ENCODE data around the gene CNIH1.
"Not testable (repeated sequence)": the region's sequence is repeated elsewhere in the genome, so short reads cannot be mapped to it uniquely, and the experiment has no call there.

CNIH1 gene

GRCh38 chr14:54425537-54426274 is 15.5 kb downstream of the CNIH1 start:
- Histone ChIP-seq H3K36me3 (ENCODE audit: control insufficient read depth in 1 of 2, insufficient read depth in 2 of 2, low read length in 2 of 2) (peaks cover 36 to 40% of the 10 kb centered on the region in 2 donors), H3K27me3 (ENCODE audit: low read depth, low read length) (no peaks in the 10 kb centered on the region), H3K4me1 (ENCODE audit: control insufficient read depth in 1 of 2, insufficient read depth in 2 of 2, low read length in 2 of 2) (peaks cover 0 to 3% of the 10 kb centered on the region in 2 donors), H3K9me3 (ENCODE audit: control insufficient read depth in 1 of 2, low read length in 2 of 2) (no peaks in the 10 kb centered on the region), H3K4me3 (ENCODE audit: low read depth in 1 of 2, low read length in 2 of 2) (no peak overlapping the region), H3K27ac (ENCODE audit: low read length) (no peak overlapping the region)

- no peak overlapping the region for H3K27ac ChIP-seq (ENCODE audit: low read length)
- no peaks in the 10 kb centered on the region for H3K9me3 ChIP-seq (ENCODE audit: control insufficient read depth in 1 of 2, low read length in 2 of 2)
- H3K4me1 ChIP-seq (ENCODE audit: control insufficient read depth in 1 of 2, insufficient read depth in 2 of 2, low read length in 2 of 2), result peaks cover 0 to 9% of the 10 kb centered on the region in 2 donors
- peaks cover 33 to 34% of the 10 kb centered on the region in 2 donors for H3K36me3 ChIP-seq (ENCODE audit: control insufficient read depth in 1 of 2, insufficient read depth in 2 of 2, low read length in 2 of 2)
- no peak overlapping the region for H3K4me3 ChIP-seq (ENCODE audit: low read depth in 1 of 2, low read length in 2 of 2)
- no peaks in the 10 kb centered on the region for H3K27me3 ChIP-seq (ENCODE audit: low read depth, low read length)
Measured at GRCh38 chr14:54425068-54425467, 16.1 kb downstream of the CNIH1 start.

- Histone ChIP-seq H3K27me3 (ENCODE audit: low read depth, low read length) (no peaks in the 10 kb centered on the region), H3K36me3 (ENCODE audit: control insufficient read depth in 1 of 2, insufficient read depth in 2 of 2, low read length in 2 of 2) (peaks cover 28 to 29% of the 10 kb centered on the region in 2 donors), H3K9me3 (ENCODE audit: control insufficient read depth in 1 of 2, low read length in 2 of 2) (no peaks in the 10 kb centered on the region), H3K4me1 (ENCODE audit: control insufficient read depth in 1 of 2, insufficient read depth in 2 of 2, low read length in 2 of 2) (peaks cover 0 to 9% of the 10 kb centered on the region in 2 donors), H3K27ac (ENCODE audit: low read length) (no peak overlapping the region), H3K4me3 (ENCODE audit: low read depth in 1 of 2, low read length in 2 of 2) (no peak overlapping the region)
Measured at GRCh38 chr14:54424479-54424901, 16.7 kb downstream of the CNIH1 start.

- peaks cover 24 to 28% of the 10 kb centered on the region in 2 donors for H3K36me3 ChIP-seq (ENCODE audit: control insufficient read depth in 1 of 2, insufficient read depth in 2 of 2, low read length in 2 of 2)
- H3K9me3 ChIP-seq (ENCODE audit: control insufficient read depth in 1 of 2, low read length in 2 of 2), result no peaks in the 10 kb centered on the region
- no peak overlapping the region for H3K27ac ChIP-seq (ENCODE audit: low read length)
- peaks cover 0 to 9% of the 10 kb centered on the region in 2 donors for H3K4me1 ChIP-seq (ENCODE audit: control insufficient read depth in 1 of 2, insufficient read depth in 2 of 2, low read length in 2 of 2)
- H3K27me3 ChIP-seq (ENCODE audit: low read depth, low read length), result no peaks in the 10 kb centered on the region
- no peak overlapping the region for H3K4me3 ChIP-seq (ENCODE audit: low read depth in 1 of 2, low read length in 2 of 2)
Measured at GRCh38 chr14:54423991-54424390, 17.2 kb downstream of the CNIH1 start.

- Histone ChIP-seq H3K27ac (ENCODE audit: low read length) (no peak overlapping the region), H3K36me3 (ENCODE audit: control insufficient read depth in 1 of 2, insufficient read depth in 2 of 2, low read length in 2 of 2) (peaks cover 6 to 8% of the 10 kb centered on the region in 2 donors), H3K9me3 (ENCODE audit: control insufficient read depth in 1 of 2, low read length in 2 of 2) (no peaks in the 10 kb centered on the region), H3K4me3 (ENCODE audit: low read depth in 1 of 2, low read length in 2 of 2) (no peak overlapping the region), H3K27me3 (ENCODE audit: low read depth, low read length) (no peaks in the 10 kb centered on the region), H3K4me1 (ENCODE audit: control insufficient read depth in 1 of 2, insufficient read depth in 2 of 2, low read length in 2 of 2) (peaks cover 0 to 9% of the 10 kb centered on the region in 2 donors)
Measured at GRCh38 chr14:54420478-54421142, 20.6 kb downstream of the CNIH1 start.

- no peaks in the 10 kb centered on the region for H3K27me3 ChIP-seq (ENCODE audit: low read depth, low read length)
Measured at GRCh38 chr14:54411371-54411770, 29.8 kb downstream of the CNIH1 start.

GRCh38 chr14:54410215-54410614 is 31.0 kb downstream of the CNIH1 start:
- Histone ChIP-seq H3K4me1 (ENCODE audit: control insufficient read depth in 1 of 2, insufficient read depth in 2 of 2, low read length in 2 of 2) (no peaks in the 10 kb centered on the region), H3K27ac (ENCODE audit: low read length) (no peak overlapping the region), H3K4me3 (ENCODE audit: low read depth in 1 of 2, low read length in 2 of 2) (no peak overlapping the region), H3K27me3 (ENCODE audit: low read depth, low read length) (no peaks in the 10 kb centered on the region), H3K36me3 (ENCODE audit: control insufficient read depth in 1 of 2, insufficient read depth in 2 of 2, low read length in 2 of 2) (no peaks in the 10 kb centered on the region), H3K9me3 (ENCODE audit: control insufficient read depth in 1 of 2, low read length in 2 of 2) (no peaks in the 10 kb centered on the region)

More at GRCh38 chr14:54411371-54411770, 29.8 kb downstream of the CNIH1 start:
- Histone ChIP-seq H3K4me1 (ENCODE audit: control insufficient read depth in 1 of 2, insufficient read depth in 2 of 2, low read length in 2 of 2) (no peaks in the 10 kb centered on the region), H3K36me3 (ENCODE audit: control insufficient read depth in 1 of 2, insufficient read depth in 2 of 2, low read length in 2 of 2) (no peaks in the 10 kb centered on the region), H3K4me3 (ENCODE audit: low read depth in 1 of 2, low read length in 2 of 2) (no peak overlapping the region), H3K9me3 (ENCODE audit: control insufficient read depth in 1 of 2, low read length in 2 of 2) (no peaks in the 10 kb centered on the region), H3K27ac (ENCODE audit: low read length) (no peak overlapping the region)

- H3K27me3 ChIP-seq (ENCODE audit: low read depth, low read length); H3K4me3 ChIP-seq (ENCODE audit: low read depth in 1 of 2, low read length in 2 of 2); H3K9me3 ChIP-seq (ENCODE audit: control insufficient read depth in 1 of 2, low read length in 2 of 2); H3K36me3 ChIP-seq (ENCODE audit: control insufficient read depth in 1 of 2, insufficient read depth in 2 of 2, low read length in 2 of 2); H3K4me1 ChIP-seq (ENCODE audit: control insufficient read depth in 1 of 2, insufficient read depth in 2 of 2, low read length in 2 of 2); H3K27ac ChIP-seq (ENCODE audit: low read length): not testable (repeated sequence)
Measured at GRCh38 chr14:54403401-54404005, 37.7 kb downstream of the CNIH1 start.

- Histone ChIP-seq H3K9me3 (ENCODE audit: control insufficient read depth in 1 of 2, low read length in 2 of 2) (no peaks in the 10 kb centered on the region), H3K27me3 (ENCODE audit: low read depth, low read length) (no peaks in the 10 kb centered on the region), H3K4me3 (ENCODE audit: low read depth in 1 of 2, low read length in 2 of 2) (no peak overlapping the region), H3K36me3 (ENCODE audit: control insufficient read depth in 1 of 2, insufficient read depth in 2 of 2, low read length in 2 of 2) (no peaks in the 10 kb centered on the region), H3K27ac (ENCODE audit: low read length) (no peak overlapping the region), H3K4me1 (ENCODE audit: control insufficient read depth in 1 of 2, insufficient read depth in 2 of 2, low read length in 2 of 2) (peaks cover 0 to 4% of the 10 kb centered on the region in 2 donors)
Measured at GRCh38 chr14:54399560-54399959, 41.6 kb downstream of the CNIH1 start.

- Histone ChIP-seq H3K27ac (ENCODE audit: low read length) (no peak within 1 kb of the TSS), H3K9me3 (ENCODE audit: control insufficient read depth in 1 of 2, low read length in 2 of 2) (no peaks in the 10 kb centered on the region), H3K27me3 (ENCODE audit: low read depth, low read length) (no peaks in the 10 kb centered on the region), H3K4me1 (ENCODE audit: control insufficient read depth in 1 of 2, insufficient read depth in 2 of 2, low read length in 2 of 2) (peaks cover 0 to 4% of the 10 kb centered on the region in 2 donors), H3K36me3 (ENCODE audit: control insufficient read depth in 1 of 2, insufficient read depth in 2 of 2, low read length in 2 of 2) (no peaks in the 10 kb centered on the region), H3K4me3 (ENCODE audit: low read depth in 1 of 2, low read length in 2 of 2) (peak within 1 kb of the TSS; percentile 74 to 76)
Measured at GRCh38 chr14:54396493-54397335, 44.5 kb downstream of the CNIH1 start, which contains the start of gene CDKN3. Gene CDKN3 (plus strand): TSS chr14:54397007. CDS start chr14:54397069, 62 bp downstream.

- peaks cover 0 to 4% of the 10 kb centered on the region in 2 donors for H3K4me1 ChIP-seq (ENCODE audit: control insufficient read depth in 1 of 2, insufficient read depth in 2 of 2, low read length in 2 of 2)
- H3K9me3 ChIP-seq (ENCODE audit: control insufficient read depth in 1 of 2, low read length in 2 of 2), result no peaks in the 10 kb centered on the region
- no peaks in the 10 kb centered on the region for H3K36me3 ChIP-seq (ENCODE audit: control insufficient read depth in 1 of 2, insufficient read depth in 2 of 2, low read length in 2 of 2)
- no peaks in the 10 kb centered on the region for H3K27me3 ChIP-seq (ENCODE audit: low read depth, low read length)
- H3K27ac ChIP-seq (ENCODE audit: low read length), result no peak overlapping the region
- peak overlapping the region; percentile 57 to 74 for H3K4me3 ChIP-seq (ENCODE audit: low read depth in 1 of 2, low read length in 2 of 2)
Measured at GRCh38 chr14:54396183-54396492, 45.0 kb downstream of the CNIH1 start.

All from muscle layer of duodenum (tissue), 2 donors.